ENCODE measurements around the gene PLA2G4B. TPM values are rescaled to one million over a fixed set of nuclear protein-coding genes. Genes with fewer than 3 reads are reported as not detected.

PLA2G4B gene
- total RNA-seq, 1 experiment from 2014 or later: 3.7 TPM

DNA sequence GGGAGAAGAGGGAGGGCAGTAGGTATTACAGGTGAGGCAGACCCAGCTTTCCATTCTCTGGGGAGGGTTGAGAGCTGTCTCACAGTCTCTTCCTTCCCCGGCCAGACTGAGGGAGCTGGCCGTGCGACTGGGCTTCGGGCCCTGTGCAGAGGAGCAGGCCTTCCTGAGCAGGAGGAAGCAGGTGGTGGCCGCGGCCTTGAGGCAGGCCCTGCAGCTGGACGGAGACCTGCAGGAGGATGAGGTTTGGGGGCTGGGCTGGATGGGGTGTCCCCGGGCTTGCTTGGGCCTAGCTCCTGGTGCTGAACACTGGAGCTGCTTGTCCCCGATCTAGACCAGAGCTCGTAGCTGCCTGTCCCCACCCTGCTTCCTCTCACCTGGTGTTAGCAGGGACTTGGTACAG, 4.9 kb downstream of the PLA2G4B start:
- Histone ChIP-seq H2BK15ac (ENCODE audit: low read depth, low read length) (no peak overlapping the region), H3K23me2 (ENCODE audit: insufficient read length, low read depth, low read length, poor library complexity, severe bottlenecking) (no peaks in the 10 kb centered on the region), H3T11ph (ENCODE audit: low read length) (no peak overlapping the region), H3K23ac (ENCODE audit: insufficient read length, low read depth, low read length) (no peak overlapping the region), H3K4me1 (ENCODE audit: insufficient read depth, low read length) (no peaks in the 10 kb centered on the region), H3K9me3 (ENCODE audit: control insufficient read depth, low read depth, low read length) (no peaks in the 10 kb centered on the region), H4K20me1 (ENCODE audit: control insufficient read depth, insufficient read depth, insufficient read length) (peaks cover 3% of the 10 kb centered on the region), H4K8ac (replicated peaks; ENCODE audit: insufficient read length, low read depth, low read length) (no peak overlapping the region), H2BK12ac (ENCODE audit: insufficient read length, low read depth, low read length) (no peak overlapping the region), H2BK120ac (ENCODE audit: low read depth, low read length, poor library complexity, severe bottlenecking) (no peak overlapping the region), H3K9ac (ENCODE audit: extremely low read depth, insufficient read length, low read length) (no peak overlapping the region), H2AFZ (ENCODE audit: low read length) (no peak overlapping the region), H3K27ac (ENCODE audit: insufficient read length, low read depth, low read length) (no peak overlapping the region), H3K27me3 (ENCODE audit: insufficient read depth, low read length) (no peaks in the 10 kb centered on the region), H3K79me2 (ENCODE audit: insufficient read depth, low read length) (no peaks in the 10 kb centered on the region), H3K56ac (ENCODE audit: insufficient read length, low read depth, low read length) (no peak overlapping the region), H3K79me1 (ENCODE audit: insufficient read depth, low read depth, low read length, poor library complexity, severe bottlenecking) (no peaks in the 10 kb centered on the region), H4K91ac (ENCODE audit: insufficient read length, low read depth, low read length) (no peak overlapping the region), H3K18ac (ENCODE audit: insufficient read length, low read depth, low read length) (no peak overlapping the region), H2BK20ac (ENCODE audit: low read depth, low read length, poor library complexity, severe bottlenecking) (no peak overlapping the region), H3K14ac (ENCODE audit: insufficient read depth, low read length) (no peak overlapping the region; the same call in 1 of the 2 replicates), H2BK5ac (ENCODE audit: insufficient read length, low read length) (no peak overlapping the region), H3K4me2 (ENCODE audit: insufficient read depth, insufficient read length, low read length) (no peak overlapping the region), H2AK5ac (ENCODE audit: insufficient read length, low read length) (no peak overlapping the region), H3K4ac (ENCODE audit: low read depth, low read length) (no peak overlapping the region), H4K5ac (ENCODE audit: insufficient read length, low read depth, low read length) (no peak overlapping the region)
- H3K36me3 Mint-ChIP-seq (ENCODE audit: insufficient read depth in 1 of 3, low read depth in 3 of 3): peaks cover 3 to 29% (median 20%) of the 10 kb centered on the region in 3 experiments; a peak in 6 of 7 replicates
- TF ChIP-seq, protein P1, sequence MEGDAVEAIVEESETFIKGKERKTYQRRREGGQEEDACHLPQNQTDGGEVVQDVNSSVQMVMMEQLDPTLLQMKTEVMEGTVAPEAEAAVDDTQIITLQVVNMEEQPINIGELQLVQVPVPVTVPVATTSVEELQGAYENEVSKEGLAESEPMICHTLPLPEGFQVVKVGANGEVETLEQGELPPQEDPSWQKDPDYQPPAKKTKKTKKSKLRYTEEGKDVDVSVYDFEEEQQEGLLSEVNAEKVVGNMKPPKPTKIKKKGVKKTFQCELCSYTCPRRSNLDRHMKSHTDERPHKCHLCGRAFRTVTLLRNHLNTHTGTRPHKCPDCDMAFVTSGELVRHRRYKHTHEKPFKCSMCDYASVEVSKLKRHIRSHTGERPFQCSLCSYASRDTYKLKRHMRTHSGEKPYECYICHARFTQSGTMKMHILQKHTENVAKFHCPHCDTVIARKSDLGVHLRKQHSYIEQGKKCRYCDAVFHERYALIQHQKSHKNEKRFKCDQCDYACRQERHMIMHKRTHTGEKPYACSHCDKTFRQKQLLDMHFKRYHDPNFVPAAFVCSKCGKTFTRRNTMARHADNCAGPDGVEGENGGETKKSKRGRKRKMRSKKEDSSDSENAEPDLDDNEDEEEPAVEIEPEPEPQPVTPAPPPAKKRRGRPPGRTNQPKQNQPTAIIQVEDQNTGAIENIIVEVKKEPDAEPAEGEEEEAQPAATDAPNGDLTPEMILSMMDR (conservative IDR thresholded peaks at IDR 0.05): no peak
- no peaks in the 10 kb centered on the region for H3K4me1 Mint-ChIP-seq
- WGBS (ENCODE audit: extremely low coverage, insufficient read length, low lambda C conversion rate): no CpG with 5 or more reads among the region's 10 CpGs
- H3K27ac Mint-ChIP-seq: no peak overlapping the region
- no peak overlapping the region for H3K4me3 Mint-ChIP-seq
- no peak for DNase-seq
- H3K27me3 Mint-ChIP-seq (ENCODE audit: low read depth): no peaks in the 10 kb centered on the region
- H3K9me3 Mint-ChIP-seq: no peaks in the 10 kb centered on the region
